D721Med (cell line): ENCODE measurements around the gene CORO2A.

Experiments used
- DNase-seq: peaks from one replicate; pipeline ENCODE4 v3.0.0; 2011; ENCODE audit warnings: low spot score; ENCODE audit not compliant: insufficient read length
- FAIRE-seq: peaks from 2 replicates; lab custom pipeline; 2011; peaks lifted over from hg19 to GRCh38; lab: Jason Lieb, UNC
- TF ChIP-seq, protein P1 (sequence below): IDR thresholded peaks from 2 replicates; pipeline ENCODE4 v1.5.1; 2012; ENCODE audit warnings: mild to moderate bottlenecking, control low read depth; ENCODE audit not compliant: insufficient read depth; ENCODE audit errors: missing control alignments

CORO2A gene

DNA sequence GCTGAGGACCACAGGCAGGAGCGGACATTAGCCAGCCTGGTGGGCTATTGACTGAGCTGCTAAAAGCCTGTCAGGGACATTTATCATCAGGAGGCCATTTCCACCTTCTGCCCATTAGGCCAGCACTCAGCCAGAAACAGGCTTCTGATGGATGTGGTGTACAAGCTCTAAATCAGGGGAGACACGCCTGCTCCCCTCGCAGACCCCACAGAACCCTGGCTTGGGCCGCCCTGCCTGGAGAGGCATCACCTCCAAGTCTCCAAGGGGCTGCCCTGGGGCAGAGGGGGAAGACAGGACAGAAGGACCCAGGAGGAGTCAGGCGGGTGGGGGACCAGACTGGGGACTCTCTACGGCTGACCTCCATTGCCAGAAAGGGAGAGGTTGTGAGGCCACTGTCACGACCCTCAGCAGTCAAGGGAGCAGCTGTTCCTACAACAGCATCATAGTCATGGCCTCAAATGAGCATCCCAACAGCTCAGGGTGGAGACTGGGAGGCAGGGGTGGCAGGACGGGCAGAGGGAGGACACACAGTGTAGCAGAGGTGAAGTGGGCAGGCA lies 49.4 kb downstream of the CORO2A start:
- DNase-seq (no peak), FAIRE-seq (no peak)
- TF ChIP-seq, protein P1, sequence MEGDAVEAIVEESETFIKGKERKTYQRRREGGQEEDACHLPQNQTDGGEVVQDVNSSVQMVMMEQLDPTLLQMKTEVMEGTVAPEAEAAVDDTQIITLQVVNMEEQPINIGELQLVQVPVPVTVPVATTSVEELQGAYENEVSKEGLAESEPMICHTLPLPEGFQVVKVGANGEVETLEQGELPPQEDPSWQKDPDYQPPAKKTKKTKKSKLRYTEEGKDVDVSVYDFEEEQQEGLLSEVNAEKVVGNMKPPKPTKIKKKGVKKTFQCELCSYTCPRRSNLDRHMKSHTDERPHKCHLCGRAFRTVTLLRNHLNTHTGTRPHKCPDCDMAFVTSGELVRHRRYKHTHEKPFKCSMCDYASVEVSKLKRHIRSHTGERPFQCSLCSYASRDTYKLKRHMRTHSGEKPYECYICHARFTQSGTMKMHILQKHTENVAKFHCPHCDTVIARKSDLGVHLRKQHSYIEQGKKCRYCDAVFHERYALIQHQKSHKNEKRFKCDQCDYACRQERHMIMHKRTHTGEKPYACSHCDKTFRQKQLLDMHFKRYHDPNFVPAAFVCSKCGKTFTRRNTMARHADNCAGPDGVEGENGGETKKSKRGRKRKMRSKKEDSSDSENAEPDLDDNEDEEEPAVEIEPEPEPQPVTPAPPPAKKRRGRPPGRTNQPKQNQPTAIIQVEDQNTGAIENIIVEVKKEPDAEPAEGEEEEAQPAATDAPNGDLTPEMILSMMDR: no peak

DNA sequence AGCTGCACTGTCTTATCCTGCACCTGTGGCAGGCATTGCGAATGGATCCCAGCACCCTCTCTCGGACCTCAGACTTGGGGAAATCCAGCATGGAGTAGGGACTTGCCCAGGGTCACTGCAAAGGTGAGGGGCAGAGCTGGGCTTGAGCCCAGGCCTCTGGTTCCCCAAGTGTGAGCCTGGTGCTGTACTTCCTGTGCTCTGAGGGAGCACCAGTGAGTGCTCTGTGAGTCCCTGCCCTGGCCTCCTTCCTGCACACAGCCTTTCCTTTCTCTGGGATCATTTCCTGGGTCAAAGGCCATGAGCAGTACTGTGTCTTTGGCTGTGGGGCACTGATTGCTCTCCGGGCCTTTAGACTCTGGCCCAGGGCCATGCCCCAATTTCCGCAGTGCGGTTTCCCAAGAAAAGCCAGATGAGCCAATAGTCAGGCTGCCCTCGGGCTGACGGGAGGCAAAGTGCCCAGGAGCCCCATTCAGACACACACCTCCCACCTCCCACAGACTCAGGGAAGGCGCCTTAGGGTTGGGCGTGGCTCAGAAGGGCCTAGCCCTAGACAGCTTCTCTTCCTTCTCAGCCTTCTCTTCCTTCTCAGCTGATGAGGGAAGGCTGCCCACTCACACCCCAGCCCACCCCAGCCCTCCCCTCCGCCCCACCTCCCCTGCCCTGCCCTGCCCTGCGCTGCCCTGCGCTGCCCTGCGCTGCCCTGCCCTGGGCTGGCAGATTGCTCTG lies 50.1 kb downstream of the CORO2A start:
- DNase-seq (no peak), FAIRE-seq (no peak)

DNA sequence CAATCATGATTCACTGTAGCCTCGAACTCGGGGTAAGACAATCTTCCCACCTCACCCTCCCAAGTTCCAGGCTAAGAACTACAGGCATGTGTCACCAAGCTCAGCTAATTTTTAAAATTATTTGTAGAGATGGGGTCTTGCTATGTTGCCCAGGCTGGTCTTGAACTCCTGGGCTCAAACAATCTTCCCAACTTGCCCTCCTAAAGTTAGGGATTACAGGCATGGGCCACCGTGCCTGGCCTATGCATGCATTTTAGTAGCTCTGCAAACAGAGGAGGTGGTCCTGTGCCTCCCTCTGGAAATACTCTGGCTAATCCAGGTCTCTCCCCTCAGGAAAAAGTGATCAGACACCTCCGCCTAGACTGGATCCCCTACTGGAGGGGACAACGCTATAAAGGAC lies 51.9 kb downstream of the CORO2A start:
- TF ChIP-seq, protein P1: no peak
- FAIRE-seq: no peak
- DNase-seq: no peak

More for the DNA sequence above, 50.1 kb downstream of the CORO2A start:
- TF ChIP-seq, protein P1: no peak

DNA sequence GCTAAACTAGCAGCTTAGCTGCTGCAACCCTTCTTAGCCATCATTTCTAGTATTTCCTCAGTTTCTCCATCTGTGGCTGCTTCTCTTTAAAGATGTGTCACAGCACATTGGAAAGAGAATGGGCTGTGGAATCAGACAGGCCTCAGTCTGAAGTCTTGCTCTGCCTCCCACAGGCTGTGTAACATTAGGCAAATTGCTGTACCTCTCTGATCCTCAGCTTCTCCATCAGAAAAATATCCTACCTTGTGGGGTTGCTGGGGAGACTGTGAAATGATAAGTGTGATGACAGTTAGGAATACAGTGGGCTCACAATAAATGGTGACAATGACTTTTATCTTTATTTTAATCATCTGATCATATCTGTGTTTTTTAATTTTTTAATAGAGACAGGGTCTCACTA lies 55.9 kb downstream of the CORO2A start:
- TF ChIP-seq, protein P1: no peak
- FAIRE-seq (no peak), DNase-seq (no peak)

DNA sequence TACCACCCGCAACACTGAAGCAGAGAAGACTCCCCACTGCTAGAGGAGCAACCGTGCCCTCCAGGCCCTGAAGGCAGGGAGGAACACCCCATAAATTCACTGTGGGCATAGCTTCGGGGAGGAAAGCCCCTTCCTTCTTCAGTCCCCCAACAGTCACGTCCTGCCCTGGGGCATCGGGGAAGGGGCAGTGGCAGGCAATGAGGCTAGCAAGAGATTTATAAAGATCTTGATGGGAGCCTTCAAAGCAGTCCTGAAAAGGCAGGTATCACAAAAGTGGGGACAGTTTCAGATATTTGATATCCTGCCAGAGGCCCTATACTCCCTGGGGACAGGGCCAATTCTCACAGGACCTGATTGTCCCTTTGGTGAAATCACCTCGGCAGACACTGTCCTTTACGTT lies 56.5 kb downstream of the CORO2A start:
- TF ChIP-seq, protein P1: no peak
- no peak for FAIRE-seq

DNA sequence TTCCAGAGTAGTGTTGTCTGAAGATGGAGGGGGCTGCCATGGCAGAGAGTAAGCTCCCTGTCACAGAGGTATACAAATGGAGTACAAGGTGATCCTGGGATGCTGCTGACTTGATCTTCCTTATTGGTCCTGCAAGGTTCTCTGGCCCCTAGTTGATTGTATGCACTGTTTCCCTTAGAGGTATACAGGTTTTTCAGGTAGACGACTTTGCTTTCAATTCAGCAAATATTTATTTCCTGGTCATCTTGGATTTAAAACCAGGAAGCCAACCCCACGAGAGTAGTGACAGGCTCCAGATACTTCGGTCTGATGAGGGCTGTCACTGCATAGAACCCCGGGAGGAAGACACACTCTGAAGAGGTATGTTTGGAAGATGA lies 56.9 kb downstream of the CORO2A start:
- TF ChIP-seq, protein P1: no peak
- no peak for FAIRE-seq
- no peak for DNase-seq

More for the DNA sequence above, 56.5 kb downstream of the CORO2A start:
- DNase-seq: no peak
